Stimulated activated CD8-positive, alpha-beta memory T cell treated with anti-CD3 and anti-CD28 coated beads, Interleukin-4, amount 100 ng/mL, for 4 hours (primary cell): ENCODE measurements around the gene AUH.

Experiments used
- DNase-seq, 2 donors: peaks; one replicate each; pipeline ENCODE4 v3.0.0-alpha.2; 2020; ENCODE audit warnings: low read depth in 2 of 2, low spot score in 1 of 2

The AUH gene

DNA sequence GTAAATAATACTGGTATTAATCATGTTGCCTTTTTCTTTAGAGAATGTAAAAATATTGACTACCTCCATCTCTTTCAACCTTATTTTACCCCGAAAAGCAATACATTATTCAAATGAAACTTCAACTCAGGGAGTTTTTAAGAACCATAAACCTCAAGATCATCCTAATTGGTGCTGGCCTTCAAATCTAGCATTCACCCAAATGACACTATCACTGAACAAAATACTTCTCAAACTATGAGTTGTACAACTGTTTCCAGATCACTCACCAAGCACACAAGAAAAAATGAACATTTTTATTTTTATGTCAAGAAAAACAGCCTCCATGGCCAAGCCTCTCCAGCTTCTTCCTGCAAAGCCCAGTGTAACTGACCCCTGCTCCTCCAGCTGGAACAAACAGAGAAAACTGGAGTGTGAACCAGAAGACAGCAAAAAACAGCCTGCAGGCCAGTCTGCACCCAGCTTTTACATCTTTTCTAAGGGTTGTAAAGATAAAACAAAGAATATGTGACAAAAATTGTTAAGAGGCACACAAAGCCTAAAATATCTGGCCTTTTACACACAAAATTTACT, 21.2 kb downstream of the AUH start:
- DNase-seq: no peak

GRCh38 chr9:91338681-91339080, 23.0 kb downstream of the AUH start:
- DNase-seq: no peak

DNA sequence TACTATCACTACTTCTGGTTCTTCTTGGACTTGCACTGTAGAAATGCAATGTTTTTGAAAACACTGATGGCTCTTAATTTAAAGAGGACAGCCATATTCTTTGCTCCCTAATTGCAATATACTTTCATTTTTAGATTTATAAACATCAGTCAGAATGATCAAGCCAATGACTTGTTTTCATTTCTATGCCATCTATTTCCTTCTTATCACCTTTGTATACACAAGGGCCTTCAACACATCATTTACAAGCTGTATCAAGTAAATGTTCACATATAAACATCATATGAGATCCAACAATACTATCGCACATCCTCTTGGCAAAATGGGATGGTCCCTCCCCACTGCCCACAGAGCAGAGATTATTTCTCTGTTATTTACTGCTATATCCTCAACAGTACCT, 24.9 kb downstream of the AUH start:
- no peak for DNase-seq

DNA sequence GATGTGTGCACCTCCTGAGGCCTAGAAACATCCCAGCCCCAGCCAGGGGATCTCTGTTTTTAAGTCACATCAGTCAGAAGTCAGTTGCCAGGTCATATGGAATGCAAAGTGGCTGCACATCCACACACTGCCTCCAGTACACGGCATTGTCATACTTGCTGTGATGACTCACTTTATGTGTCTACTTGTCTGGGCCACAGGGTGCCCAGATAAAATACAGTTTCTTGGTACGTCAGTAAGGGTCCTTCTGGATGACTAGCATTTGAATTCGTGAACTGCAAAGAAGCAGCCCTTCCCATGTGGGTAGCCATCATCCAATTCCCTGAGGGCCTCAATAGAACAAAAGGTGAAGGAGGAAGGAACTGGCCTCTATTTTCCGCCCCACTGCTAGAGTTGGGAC, 27.7 kb downstream of the AUH start:
- DNase-seq: no peak

- DNase-seq: no peak
These were observed 28.2 kb downstream of the AUH start for GRCh38 chr9:91333551-91333950.

GRCh38 chr9:91332546-91333231, 29.0 kb downstream of the AUH start:
- DNase-seq: no peak

DNA sequence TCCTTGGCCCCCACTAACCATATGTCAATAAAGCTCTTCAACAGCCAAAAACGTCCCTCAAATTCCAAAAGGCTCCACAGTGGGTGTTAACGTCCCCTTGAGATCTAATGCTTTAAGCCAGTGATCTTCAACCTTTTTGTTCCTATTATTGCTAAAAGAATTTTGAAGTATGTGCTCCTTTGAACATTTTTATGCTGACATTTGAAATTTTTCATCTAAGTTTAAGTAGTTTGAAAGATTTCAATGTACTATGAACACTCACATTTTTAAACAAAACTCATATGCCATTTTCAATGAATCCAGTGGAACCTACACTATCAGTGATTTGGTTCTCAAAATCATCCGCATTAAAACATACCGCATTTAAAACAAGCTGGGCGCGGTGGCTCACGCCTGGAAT, 29.9 kb downstream of the AUH start:
- DNase-seq: no peak

DNA sequence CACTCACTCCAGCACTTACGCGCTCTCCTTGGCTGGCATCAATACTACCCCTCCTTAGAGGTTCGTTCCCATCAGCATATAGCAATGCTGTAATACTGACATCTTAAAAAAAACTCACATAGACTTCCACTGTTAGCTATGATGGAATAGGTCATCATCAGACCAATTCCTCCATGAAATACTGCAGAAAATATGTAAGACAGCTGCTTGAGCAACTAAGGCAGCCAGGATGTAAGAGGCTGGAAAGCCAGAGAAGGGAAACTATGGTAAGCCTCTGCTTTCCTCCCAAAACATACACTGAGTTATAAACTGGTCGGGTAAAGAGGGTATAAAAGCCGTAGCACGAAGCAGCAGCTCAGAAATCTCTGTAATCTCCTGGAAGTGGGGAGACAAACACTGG, 33.5 kb downstream of the AUH start:
- DNase-seq: no peak

- DNase-seq: no peak
These were observed 40.0 kb downstream of the AUH start for GRCh38 chr9:91321691-91322090.

DNA sequence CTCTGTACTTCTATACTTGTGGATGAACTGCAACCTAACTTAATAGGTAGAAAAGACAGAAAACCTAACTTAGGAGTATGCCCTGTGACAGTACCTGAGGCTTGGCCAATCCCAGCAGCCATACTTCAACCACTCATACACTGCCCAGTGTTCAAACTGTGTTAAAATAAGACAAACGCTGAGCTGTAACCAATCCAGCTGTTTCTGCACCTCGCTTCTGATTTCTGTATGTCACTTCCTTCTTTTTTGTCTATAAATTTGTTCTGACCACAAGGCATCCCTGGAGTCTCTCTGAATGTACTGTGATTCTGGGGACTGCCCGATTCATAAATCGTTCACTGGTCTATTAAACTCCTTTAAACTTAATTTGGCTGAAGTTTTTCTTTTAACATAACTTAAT, 41.4 kb downstream of the AUH start:
- no peak for DNase-seq

GRCh38 chr9:91316093-91316492, 45.6 kb downstream of the AUH start:
- no peak for DNase-seq

- DNase-seq: no peak
These were observed 46.5 kb downstream of the AUH start for GRCh38 chr9:91315191-91315590.

DNA sequence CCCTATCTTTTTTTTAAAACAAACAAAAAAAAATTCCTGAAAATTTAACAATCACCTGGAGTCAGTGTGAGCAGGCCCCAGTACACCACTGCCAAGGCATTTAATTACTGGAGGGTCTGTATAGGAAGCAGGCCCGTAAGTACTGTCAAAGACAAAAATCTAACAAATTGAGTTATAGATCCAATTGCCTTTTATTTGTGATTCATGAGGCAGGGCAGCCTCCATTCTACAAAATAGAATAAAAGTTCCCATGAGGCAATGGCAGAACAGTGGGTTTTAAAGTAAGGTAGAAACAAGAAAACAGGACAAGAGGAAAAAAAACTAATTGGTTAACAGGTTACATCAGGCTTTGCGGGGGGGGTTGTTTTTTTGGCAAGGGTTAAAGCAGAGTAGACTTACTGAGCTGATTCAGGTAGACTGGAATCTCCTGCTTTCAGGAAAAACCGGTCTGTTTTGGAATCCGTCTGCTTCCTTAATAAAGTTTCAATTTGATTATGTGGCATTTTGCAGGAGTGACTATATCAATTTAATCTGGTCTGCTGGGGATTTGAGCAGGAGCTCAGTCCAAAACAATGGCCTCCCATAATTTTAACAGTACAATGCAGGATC, 48.9 kb downstream of the AUH start:
- DNase-seq: no peak

DNA sequence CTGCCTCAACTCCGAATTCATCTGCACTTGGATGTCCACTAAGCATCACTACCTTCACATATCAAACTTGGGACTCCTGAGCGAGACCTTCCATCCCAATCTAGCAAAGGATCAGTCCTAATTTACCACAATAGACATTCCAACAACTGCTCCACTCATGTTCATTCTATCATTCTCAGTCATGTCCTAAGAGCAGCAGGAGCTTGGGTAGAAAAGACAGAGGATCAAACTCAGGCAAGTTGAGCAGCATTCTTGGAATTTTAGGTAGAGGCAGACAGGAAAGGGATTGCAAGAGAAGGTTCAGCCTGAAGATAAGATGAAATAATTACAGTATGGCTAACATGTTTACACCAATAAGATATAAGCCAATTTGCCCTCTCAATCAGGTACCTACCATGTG, 51.7 kb downstream of the AUH start:
- DNase-seq: no peak

DNA sequence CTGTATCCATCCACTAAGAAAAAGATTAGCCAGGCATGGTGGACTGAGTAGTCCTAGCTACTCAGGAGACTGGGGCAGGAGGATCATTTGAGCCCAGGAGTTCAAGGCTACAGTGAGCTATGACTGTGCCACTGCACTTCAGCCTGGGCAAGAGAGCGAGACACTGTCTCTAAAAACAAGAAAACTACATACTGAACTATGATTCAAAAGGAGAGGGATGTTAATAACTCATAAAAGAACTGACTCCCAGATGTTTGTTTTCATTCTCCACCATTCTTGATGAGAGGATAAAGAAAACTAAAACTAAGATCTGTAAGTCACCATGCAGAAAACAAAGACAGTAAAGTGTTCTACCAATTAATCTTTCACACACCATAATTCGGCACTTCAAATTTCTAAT, 53.5 kb downstream of the AUH start:
- DNase-seq: no peak

- no peak for DNase-seq
These were observed 54.4 kb downstream of the AUH start for GRCh38 chr9:91307279-91307678.

DNA sequence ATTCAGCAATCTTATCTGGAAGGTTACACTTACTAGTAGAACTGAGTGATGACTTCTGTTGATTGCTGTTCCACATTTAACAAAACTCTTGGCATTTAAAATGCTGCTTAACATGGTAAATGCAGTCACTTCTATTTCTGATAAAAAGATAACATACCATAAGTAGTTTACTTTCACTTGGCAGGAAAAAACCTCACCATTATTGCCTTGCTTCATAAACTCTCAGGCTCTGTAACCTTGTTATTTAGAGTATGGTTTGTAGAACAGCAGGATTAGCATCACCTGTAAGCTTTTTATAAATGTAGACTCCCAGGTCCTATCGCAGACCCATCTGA, 55.5 kb downstream of the AUH start:
- no peak for DNase-seq

GRCh38 chr9:91305596-91306295, 56.0 kb downstream of the AUH start:
- DNase-seq: no peak

GRCh38 chr9:91303741-91304415, 57.8 kb downstream of the AUH start:
- DNase-seq: no peak

DNA sequence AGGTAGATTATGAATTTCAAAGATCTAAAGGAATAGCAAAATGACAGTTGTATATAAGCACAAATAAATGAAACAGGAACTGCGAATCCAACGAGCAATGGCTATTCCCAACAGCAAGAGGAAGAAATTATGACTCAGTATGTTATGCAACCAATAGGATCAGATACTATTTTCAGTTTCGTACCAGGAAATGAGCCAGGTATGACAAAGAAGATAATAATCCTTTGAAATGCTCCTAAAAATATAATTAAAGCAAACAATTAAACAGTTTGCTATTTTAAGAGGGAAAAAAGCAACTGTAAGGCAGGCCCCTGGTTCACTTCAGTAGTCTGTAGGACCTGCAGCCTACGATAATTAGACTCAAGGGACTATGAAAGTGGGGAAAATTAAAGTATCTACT, 58.9 kb downstream of the AUH start:
- DNase-seq: no peak

DNA sequence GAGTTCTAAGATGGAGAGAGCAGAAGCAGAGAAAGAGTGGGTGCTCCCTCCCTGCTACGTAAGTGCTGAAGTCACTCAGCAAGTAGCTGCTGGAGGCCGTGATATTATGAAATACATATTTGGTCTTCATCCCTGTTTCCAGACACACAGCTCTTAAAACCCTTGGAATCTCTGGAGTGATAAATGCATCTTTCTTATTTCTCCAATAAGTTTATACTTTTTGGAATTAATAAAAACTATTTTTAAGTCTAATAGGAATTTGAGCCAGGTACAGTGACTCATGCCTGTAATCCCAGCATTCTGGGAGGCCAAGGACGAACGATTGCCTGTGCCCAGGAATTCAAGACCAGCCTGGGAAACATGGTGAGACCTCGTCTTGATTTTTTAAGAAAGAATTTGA, 60.6 kb downstream of the AUH start:
- DNase-seq: no peak

- DNase-seq: no peak
These were observed 63.4 kb downstream of the AUH start for GRCh38 chr9:91298311-91298710.
